Stimulated activated CD8-positive, alpha-beta memory T cell treated with anti-CD3 and anti-CD28 coated beads, Interleukin-4, amount 100 ng/mL, for 1 hour (primary cell): Measurements from ENCODE around the gene KLHL22.

ENCODE experiments used
- DNase-seq, 2 donors: peaks; one replicate each; pipeline ENCODE4 v3.0.0-alpha.2; 2020; ENCODE audit warnings: low read depth in 2 of 2, low spot score in 1 of 2

The KLHL22 gene

GRCh38 chr22:20434264-20434751, 61.3 kb downstream of the KLHL22 start:
- no peak for DNase-seq

- no peak for DNase-seq
These were observed 61.8 kb downstream of the KLHL22 start for GRCh38 chr22:20433686-20434241.

GRCh38 chr22:20433191-20433590, 62.4 kb downstream of the KLHL22 start:
- no peak for DNase-seq

- no peak for DNase-seq
These were observed 63.3 kb downstream of the KLHL22 start for GRCh38 chr22:20432244-20432686.

- no peak for DNase-seq
These were observed 63.9 kb downstream of the KLHL22 start for GRCh38 chr22:20431511-20432192.

- DNase-seq = peak in 1 of 2 donors; percentile 27
These were observed 64.7 kb downstream of the KLHL22 start for GRCh38 chr22:20430720-20431510.

GRCh38 chr22:20430101-20430719, 65.4 kb downstream of the KLHL22 start:
- DNase-seq = no peak

GRCh38 chr22:20429254-20430100, 66.1 kb downstream of the KLHL22 start:
- DNase-seq = peak; percentile 59 to 67

GRCh38 chr22:20428496-20429253, 66.9 kb downstream of the KLHL22 start:
- DNase-seq = no peak

- DNase-seq = no peak
These were observed 67.6 kb downstream of the KLHL22 start for GRCh38 chr22:20427945-20428417.

- no peak for DNase-seq
These were observed 68.3 kb downstream of the KLHL22 start for GRCh38 chr22:20427104-20427944.

GRCh38 chr22:20426259-20426615, 69.4 kb downstream of the KLHL22 start:
- DNase-seq = no peak

GRCh38 chr22:20425566-20426258, 69.9 kb downstream of the KLHL22 start:
- DNase-seq = no peak

- DNase-seq = no peak
These were observed 70.5 kb downstream of the KLHL22 start for GRCh38 chr22:20424932-20425565.

- no peak for DNase-seq
These were observed 71.0 kb downstream of the KLHL22 start for GRCh38 chr22:20424568-20424931.

GRCh38 chr22:20423906-20424551, 71.6 kb downstream of the KLHL22 start:
- no peak for DNase-seq
